ENCODE measurements around the gene STAT2.
"Not testable (repeated sequence)": the region's sequence is repeated elsewhere in the genome, so short reads cannot be mapped to it uniquely, and the experiment has no call there.

Gene STAT2

DNA sequence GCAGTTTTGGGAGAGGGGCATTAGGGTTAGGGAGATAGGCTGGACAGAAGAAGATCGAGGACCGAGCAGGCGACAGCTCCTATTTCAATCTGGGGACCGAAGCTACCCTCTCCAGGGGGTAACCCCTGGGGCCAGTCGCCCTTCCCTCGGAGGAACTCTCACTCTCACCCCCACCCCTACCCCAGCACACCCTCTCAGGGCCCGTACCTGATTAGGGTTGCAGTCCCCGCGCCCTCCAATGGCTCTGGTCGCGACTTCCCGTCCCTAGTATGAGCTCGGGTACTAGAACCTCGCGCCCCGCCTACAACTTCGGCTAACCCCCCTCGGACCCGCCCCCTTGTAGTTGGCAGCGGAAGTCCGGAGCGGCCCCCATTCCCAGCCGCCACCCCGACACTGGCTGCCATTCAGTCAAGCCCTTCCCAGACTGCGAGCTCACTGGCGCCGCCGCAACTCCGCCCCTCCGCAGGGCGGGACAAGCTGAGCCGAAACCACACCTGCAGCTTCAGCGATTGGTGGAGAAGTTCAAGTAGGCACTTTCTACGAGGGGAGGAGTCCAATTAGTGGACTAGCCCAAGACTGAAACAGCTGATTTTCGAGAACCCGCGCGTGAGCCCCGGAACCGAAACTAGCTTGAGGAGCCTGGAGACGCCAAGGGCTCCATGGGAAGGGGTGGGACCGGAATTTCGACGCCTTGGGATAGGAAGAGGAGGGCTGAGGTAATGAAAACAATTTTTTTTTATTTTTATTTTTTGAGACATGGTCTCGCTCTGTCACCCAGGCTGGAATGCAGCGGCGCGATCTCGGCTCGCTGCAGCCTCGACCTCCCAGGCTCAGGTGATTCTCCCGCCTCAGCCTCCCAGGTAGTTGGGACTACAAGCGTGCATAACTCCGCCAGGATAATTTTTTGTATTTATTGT is at the start of gene STAT2:
Gene STAT2, minus strand, starts transcription at position 257 of the 917 bp plus-strand sequence. CDS start 3,536 bp downstream, outside the sequence.
- Histone ChIP-seq H3K36me3 (ENCODE audit: control insufficient read depth in 1 of 2, insufficient read depth in 2 of 2, low read length in 2 of 2) (peaks cover 12 to 17% of the 10 kb centered on the region in 2 donors), H3K27ac (ENCODE audit: low read length) (peak within 1 kb of the TSS; percentile 94), H3K4me1 (ENCODE audit: control insufficient read depth in 1 of 2, insufficient read depth in 2 of 2, low read length in 2 of 2) (peaks cover 0 to 12% of the 10 kb centered on the region in 2 donors), H3K9me3 (ENCODE audit: control insufficient read depth in 1 of 2, low read length in 2 of 2) (no peaks in the 10 kb centered on the region), H3K27me3 (ENCODE audit: low read depth, low read length) (no peaks in the 10 kb centered on the region), H3K4me3 (ENCODE audit: low read depth in 1 of 2, low read length in 2 of 2) (peak within 1 kb of the TSS; percentile 65 to 97)

DNA sequence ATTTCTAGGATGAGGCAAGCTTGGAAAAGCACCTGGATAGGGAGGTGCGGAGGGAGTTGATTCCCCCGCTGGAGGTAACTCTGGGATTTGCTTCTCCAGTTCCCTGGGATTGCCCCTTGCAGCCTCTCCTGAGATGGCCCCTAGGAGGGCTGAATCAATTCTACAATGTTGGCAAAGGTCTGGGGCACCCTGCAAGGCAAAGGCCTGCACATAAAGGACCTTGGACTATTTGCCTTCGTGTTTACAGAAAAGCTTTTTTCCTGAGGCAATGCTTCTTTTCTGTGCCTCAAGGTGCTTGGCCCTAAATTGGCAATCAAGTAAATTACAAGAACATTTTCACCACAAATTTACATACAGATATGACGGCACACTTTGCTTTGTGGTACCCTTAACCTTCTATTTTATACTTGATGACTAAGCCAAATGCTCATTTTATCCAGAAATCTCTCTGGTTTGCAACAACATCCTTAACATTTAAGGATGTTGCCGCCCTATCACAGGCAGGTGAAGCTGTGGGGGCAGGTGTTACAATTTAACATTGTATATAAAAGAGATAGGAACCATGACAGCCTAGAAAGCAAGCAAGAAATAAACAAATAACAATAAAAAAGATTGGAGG is 49.0 kb upstream of the STAT2 start:
- Histone ChIP-seq H3K4me1 (ENCODE audit: control insufficient read depth in 1 of 2, insufficient read depth in 2 of 2, low read length in 2 of 2) (no peaks in the 10 kb centered on the region), H3K4me3 (ENCODE audit: low read depth in 1 of 2, low read length in 2 of 2) (no peak overlapping the region), H3K36me3 (ENCODE audit: control insufficient read depth in 1 of 2, insufficient read depth in 2 of 2, low read length in 2 of 2) (no peaks in the 10 kb centered on the region), H3K27ac (ENCODE audit: low read length) (no peak overlapping the region), H3K9me3 (ENCODE audit: control insufficient read depth in 1 of 2, low read length in 2 of 2) (no peaks in the 10 kb centered on the region), H3K27me3 (ENCODE audit: low read depth, low read length) (no peaks in the 10 kb centered on the region)

DNA sequence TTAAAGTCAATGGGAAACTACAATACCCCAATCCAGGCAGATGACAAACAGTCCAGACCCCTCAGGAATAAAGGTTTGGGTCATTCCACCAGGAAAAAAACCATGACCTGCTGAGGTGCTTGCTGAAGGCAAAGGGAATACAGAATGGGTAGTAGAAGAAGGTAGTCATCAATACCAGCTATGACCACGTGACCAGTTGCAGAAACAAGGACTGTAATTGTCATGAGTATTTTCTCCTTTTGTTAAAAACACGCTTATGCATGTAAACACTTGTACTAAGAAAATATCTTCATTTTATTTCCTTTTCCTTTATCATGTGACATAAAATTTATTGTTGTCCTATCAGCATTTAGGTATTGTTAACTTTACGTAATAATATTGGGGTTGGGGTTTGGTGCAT is 44.3 kb upstream of the STAT2 start:
- not testable (repeated sequence) for H3K36me3 ChIP-seq (ENCODE audit: control insufficient read depth in 1 of 2, insufficient read depth in 2 of 2, low read length in 2 of 2); H3K27me3 ChIP-seq (ENCODE audit: low read depth, low read length); H3K27ac ChIP-seq (ENCODE audit: low read length)

DNA sequence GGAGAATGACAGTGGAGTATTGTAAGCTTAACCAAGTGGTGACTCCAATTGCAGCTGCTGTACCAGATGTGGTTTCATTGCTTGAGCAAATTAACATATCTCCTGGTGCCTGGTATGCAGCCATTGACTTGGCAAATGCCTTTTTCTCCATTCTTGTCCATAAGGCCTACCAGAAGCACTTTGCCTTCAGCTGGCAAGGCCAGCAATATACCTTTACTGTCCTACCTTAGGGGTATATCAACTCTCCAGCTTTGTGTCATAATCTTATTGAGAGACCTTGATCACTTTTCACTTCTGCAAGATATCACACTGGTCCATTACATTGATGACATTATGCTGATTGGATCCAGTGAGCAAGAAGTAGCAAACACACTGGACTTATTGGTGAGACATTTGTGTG is 41.7 kb upstream of the STAT2 start:
- H3K27ac ChIP-seq (ENCODE audit: low read length); H3K27me3 ChIP-seq (ENCODE audit: low read depth, low read length); H3K36me3 ChIP-seq (ENCODE audit: control insufficient read depth in 1 of 2, insufficient read depth in 2 of 2, low read length in 2 of 2); H3K4me1 ChIP-seq (ENCODE audit: control insufficient read depth in 1 of 2, insufficient read depth in 2 of 2, low read length in 2 of 2); H3K9me3 ChIP-seq (ENCODE audit: control insufficient read depth in 1 of 2, low read length in 2 of 2); H3K4me3 ChIP-seq (ENCODE audit: low read depth in 1 of 2, low read length in 2 of 2): not testable (repeated sequence)

More for the DNA sequence above, 44.3 kb upstream of the STAT2 start:
- not testable (repeated sequence) for H3K9me3 ChIP-seq (ENCODE audit: control insufficient read depth in 1 of 2, low read length in 2 of 2); H3K4me3 ChIP-seq (ENCODE audit: low read depth in 1 of 2, low read length in 2 of 2); H3K4me1 ChIP-seq (ENCODE audit: control insufficient read depth in 1 of 2, insufficient read depth in 2 of 2, low read length in 2 of 2)

DNA sequence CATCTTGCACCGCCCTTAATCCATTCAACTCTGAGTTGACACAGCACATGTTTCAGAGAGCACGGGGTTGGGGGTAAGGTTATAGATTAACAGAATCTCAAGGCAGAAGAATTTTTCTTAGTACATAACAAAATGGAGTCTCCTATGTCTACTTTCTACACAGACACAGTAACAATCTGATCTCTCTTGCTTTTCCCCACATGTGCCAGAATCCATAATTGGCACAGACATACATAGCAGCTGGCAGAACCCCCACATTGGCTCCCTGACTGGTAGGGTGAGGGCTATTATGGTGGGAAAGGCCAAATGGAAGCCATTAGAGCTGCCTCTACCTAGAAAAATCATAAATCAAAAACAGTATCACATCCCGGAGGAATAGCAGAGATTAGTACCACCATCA is 41.2 kb upstream of the STAT2 start:
- H3K36me3 ChIP-seq (ENCODE audit: control insufficient read depth in 1 of 2, insufficient read depth in 2 of 2, low read length in 2 of 2); H3K4me1 ChIP-seq (ENCODE audit: control insufficient read depth in 1 of 2, insufficient read depth in 2 of 2, low read length in 2 of 2); H3K9me3 ChIP-seq (ENCODE audit: control insufficient read depth in 1 of 2, low read length in 2 of 2); H3K27me3 ChIP-seq (ENCODE audit: low read depth, low read length); H3K27ac ChIP-seq (ENCODE audit: low read length); H3K4me3 ChIP-seq (ENCODE audit: low read depth in 1 of 2, low read length in 2 of 2): not testable (repeated sequence)

DNA sequence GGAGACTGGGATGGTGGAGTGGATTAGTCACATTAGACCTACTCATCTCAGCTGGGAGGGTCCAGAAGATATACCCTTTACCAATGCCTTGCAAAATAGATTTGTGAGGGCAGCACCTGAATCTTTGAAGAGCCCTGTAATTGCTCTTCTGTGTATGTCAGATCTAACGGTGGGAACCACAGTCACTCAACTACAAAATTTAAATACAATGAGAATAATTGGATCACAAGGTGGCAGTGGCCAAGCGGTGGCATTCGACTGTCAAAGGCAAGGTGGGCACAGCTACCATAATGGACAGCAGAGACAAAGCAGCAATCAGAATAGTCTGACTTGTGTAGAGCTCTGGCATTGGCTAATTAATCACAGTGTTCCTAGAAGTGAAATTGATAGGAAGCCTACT is 39.6 kb upstream of the STAT2 start:
- not testable (repeated sequence) for H3K4me1 ChIP-seq (ENCODE audit: control insufficient read depth in 1 of 2, insufficient read depth in 2 of 2, low read length in 2 of 2); H3K4me3 ChIP-seq (ENCODE audit: low read depth in 1 of 2, low read length in 2 of 2); H3K36me3 ChIP-seq (ENCODE audit: control insufficient read depth in 1 of 2, insufficient read depth in 2 of 2, low read length in 2 of 2); H3K27ac ChIP-seq (ENCODE audit: low read length); H3K27me3 ChIP-seq (ENCODE audit: low read depth, low read length); H3K9me3 ChIP-seq (ENCODE audit: control insufficient read depth in 1 of 2, low read length in 2 of 2)

DNA sequence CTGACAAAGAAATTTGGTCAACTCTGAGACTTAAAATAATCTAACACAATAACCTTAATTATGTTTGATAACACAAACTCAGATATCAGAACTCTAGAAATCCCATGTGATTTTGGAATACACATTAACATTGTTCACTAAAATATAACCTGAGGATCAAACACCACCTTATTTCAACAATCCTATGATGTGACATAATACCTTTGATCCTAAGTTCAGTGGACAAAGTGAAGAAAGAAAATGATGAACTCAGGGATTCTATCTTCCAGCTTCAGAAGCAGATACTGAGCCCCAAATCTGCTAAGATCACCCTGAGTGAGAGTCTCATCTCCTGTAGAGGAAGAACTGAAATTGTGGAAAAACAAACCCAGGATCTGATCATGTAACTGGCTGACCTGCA is 38.4 kb upstream of the STAT2 start:
- H3K27ac ChIP-seq (ENCODE audit: low read length), result no peak overlapping the region
- peaks cover 0 to 2% of the 10 kb centered on the region in 2 donors for H3K9me3 ChIP-seq (ENCODE audit: control insufficient read depth in 1 of 2, low read length in 2 of 2)
- H3K4me1 ChIP-seq (ENCODE audit: control insufficient read depth in 1 of 2, insufficient read depth in 2 of 2, low read length in 2 of 2), result no peaks in the 10 kb centered on the region
- no peaks in the 10 kb centered on the region for H3K36me3 ChIP-seq (ENCODE audit: control insufficient read depth in 1 of 2, insufficient read depth in 2 of 2, low read length in 2 of 2)
- H3K4me3 ChIP-seq (ENCODE audit: low read depth in 1 of 2, low read length in 2 of 2), result no peak overlapping the region
- no peaks in the 10 kb centered on the region for H3K27me3 ChIP-seq (ENCODE audit: low read depth, low read length)

DNA sequence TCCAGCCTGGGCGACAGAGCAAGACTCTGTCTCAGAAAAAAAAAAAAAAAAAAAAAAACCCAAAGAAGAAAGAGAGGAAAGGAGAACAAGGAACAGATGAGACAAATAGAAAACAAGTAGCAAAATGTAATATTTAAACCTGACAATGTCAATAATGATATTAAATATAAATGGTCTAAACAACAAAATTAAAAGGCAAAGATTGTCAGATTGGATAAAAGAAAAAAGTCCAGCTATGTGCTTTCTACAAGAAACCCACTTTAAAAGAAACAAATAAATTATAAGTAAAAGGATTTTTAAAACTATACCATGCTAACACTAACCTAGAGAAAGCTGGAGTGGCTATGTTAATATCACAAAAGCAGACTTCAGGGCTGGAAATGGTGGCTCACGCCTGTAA is 32.4 kb upstream of the STAT2 start:
- Histone ChIP-seq H3K27ac (ENCODE audit: low read length) (no peak overlapping the region), H3K4me3 (ENCODE audit: low read depth in 1 of 2, low read length in 2 of 2) (no peak overlapping the region), H3K4me1 (ENCODE audit: control insufficient read depth in 1 of 2, insufficient read depth in 2 of 2, low read length in 2 of 2) (no peaks in the 10 kb centered on the region), H3K9me3 (ENCODE audit: control insufficient read depth in 1 of 2, low read length in 2 of 2) (peaks cover 0 to 2% of the 10 kb centered on the region in 2 donors), H3K36me3 (ENCODE audit: control insufficient read depth in 1 of 2, insufficient read depth in 2 of 2, low read length in 2 of 2) (no peaks in the 10 kb centered on the region), H3K27me3 (ENCODE audit: low read depth, low read length) (no peaks in the 10 kb centered on the region)

DNA sequence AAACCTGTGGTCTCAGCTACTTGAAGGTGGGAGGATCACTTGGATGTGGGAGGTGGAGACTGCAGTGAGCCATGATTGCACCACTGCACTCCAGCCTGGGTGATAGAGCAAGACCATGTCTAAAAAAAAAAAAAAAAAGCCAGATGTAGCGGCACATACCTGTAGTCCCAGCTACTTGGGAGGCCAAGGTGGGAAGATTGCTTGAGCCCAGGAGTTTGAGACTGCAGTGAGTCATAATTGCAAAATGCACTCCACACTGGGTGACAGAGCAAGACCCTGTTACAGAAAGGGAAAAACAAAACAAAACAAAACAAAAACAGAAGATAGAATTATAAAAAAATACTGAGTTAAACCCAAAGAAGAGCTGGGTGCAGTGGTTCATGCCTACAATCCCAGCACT is 31.8 kb upstream of the STAT2 start:
- Histone ChIP-seq H3K4me3 (ENCODE audit: low read depth in 1 of 2, low read length in 2 of 2) (no peak overlapping the region), H3K9me3 (ENCODE audit: control insufficient read depth in 1 of 2, low read length in 2 of 2) (peaks cover 0 to 2% of the 10 kb centered on the region in 2 donors), H3K4me1 (ENCODE audit: control insufficient read depth in 1 of 2, insufficient read depth in 2 of 2, low read length in 2 of 2) (no peaks in the 10 kb centered on the region)

DNA sequence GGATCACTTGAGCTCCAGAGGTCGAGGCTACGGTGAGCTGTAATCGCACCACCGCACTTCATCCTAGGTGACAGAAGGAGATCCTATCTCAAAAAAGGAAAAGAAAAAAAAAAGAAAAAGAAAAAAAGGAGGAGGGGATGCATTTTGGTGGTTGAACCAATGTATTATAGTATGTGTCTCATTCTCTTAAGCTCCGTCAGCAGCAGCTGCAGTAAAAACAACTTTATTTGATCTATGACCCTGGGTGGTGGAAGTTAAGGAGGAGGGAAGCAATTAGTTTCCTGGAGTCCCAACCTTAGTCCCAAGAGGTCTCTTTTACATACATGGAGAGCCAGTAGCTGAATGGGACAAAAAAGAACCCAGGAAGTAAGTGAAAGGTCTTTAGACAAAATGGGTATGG is 29.5 kb upstream of the STAT2 start:
- no peaks in the 10 kb centered on the region for H3K27me3 ChIP-seq (ENCODE audit: low read depth, low read length)
- peaks cover 0 to 2% of the 10 kb centered on the region in 2 donors for H3K9me3 ChIP-seq (ENCODE audit: control insufficient read depth in 1 of 2, low read length in 2 of 2)
- H3K4me3 ChIP-seq (ENCODE audit: low read depth in 1 of 2, low read length in 2 of 2), result no peak overlapping the region
- H3K4me1 ChIP-seq (ENCODE audit: control insufficient read depth in 1 of 2, insufficient read depth in 2 of 2, low read length in 2 of 2), result no peaks in the 10 kb centered on the region
- H3K36me3 ChIP-seq (ENCODE audit: control insufficient read depth in 1 of 2, insufficient read depth in 2 of 2, low read length in 2 of 2), result no peaks in the 10 kb centered on the region
- H3K27ac ChIP-seq (ENCODE audit: low read length), result no peak overlapping the region

More for the DNA sequence above, 31.8 kb upstream of the STAT2 start:
- Histone ChIP-seq H3K27ac (ENCODE audit: low read length) (no peak overlapping the region), H3K36me3 (ENCODE audit: control insufficient read depth in 1 of 2, insufficient read depth in 2 of 2, low read length in 2 of 2) (no peaks in the 10 kb centered on the region), H3K27me3 (ENCODE audit: low read depth, low read length) (no peaks in the 10 kb centered on the region)

DNA sequence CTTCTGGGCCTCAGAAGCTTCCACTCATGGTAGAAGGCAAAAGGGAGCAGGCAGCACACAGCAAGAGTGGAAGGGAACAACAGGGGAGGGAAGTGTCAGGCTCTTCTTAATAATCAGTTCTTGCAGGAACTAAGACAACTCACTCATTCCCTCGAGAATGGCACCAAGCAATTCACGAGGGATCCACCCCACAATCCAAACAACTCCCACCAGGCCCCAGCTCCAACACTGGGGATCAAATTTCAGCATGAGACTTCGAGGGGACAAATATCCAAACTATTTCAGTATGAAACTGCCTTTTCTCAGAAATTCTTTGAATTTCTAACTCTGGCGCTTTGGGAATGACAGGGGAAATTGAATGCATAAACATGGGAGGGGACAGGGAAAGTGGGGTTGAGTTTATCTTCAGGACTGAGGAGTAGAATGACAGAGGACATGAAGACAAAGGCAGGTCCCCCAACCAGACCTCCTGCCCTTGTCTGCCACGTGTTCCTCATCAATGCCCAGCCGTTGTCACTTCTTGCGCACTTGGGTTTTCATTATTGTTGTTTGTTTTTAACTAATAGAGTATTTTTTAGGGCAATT is 27.3 kb upstream of the STAT2 start:
- H3K4me3 ChIP-seq (ENCODE audit: low read depth in 1 of 2, low read length in 2 of 2), result no peak overlapping the region
- no peaks in the 10 kb centered on the region for H3K9me3 ChIP-seq (ENCODE audit: control insufficient read depth in 1 of 2, low read length in 2 of 2)
- no peaks in the 10 kb centered on the region for H3K36me3 ChIP-seq (ENCODE audit: control insufficient read depth in 1 of 2, insufficient read depth in 2 of 2, low read length in 2 of 2)
- H3K4me1 ChIP-seq (ENCODE audit: control insufficient read depth in 1 of 2, insufficient read depth in 2 of 2, low read length in 2 of 2), result no peaks in the 10 kb centered on the region
- no peak overlapping the region for H3K27ac ChIP-seq (ENCODE audit: low read length)
- no peaks in the 10 kb centered on the region for H3K27me3 ChIP-seq (ENCODE audit: low read depth, low read length)

Measured in muscle layer of duodenum (tissue), 2 donors.